Measurements from ENCODE around the gene KSR1. TPM values are rescaled to one million over a fixed set of nuclear protein-coding genes. Genes with fewer than 3 reads are reported as not detected.

Gene KSR1
- total and polyA plus RNA-seq, 2 of the 4 experiments (the other 2 are of a cell fraction), result 12.5 to 21.9 TPM

DNA sequence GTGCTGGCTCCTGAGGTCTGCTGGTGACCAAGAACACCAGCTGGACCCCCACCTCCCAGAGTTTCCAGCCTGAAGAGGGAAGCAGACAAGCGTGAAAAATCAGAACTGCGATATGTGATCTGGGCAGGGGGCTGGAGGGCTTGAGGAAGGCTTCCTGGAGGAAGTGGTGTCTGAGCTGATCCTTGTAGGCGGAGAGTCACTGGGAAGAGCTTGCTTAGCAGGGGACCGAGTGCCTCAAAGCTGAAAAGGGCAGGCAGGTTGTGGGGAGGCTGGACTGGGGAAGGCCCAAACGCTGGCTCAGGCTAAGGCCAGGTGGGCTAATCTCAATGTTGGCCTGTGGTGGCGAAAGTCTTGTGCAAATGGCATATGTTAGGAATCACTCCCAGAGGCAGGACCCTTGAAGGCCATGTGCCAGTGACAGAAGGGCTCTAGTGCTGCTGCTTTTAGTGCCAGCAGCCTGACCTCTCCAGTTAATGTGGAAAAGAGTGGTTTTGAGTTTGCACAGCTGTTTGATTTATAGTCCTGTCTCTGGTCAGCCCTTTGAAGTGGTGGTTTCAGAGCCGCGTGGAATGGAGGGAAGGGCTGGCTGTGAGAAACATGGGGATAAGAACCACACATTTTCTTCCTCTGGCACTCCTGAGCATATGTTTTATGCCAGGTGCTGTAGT, 89.4 kb downstream of the KSR1 start:
- Histone ChIP-seq H2BK20ac (ENCODE audit: low read depth, low read length) (no peak overlapping the region), H3K23ac (ENCODE audit: low read depth, low read length) (peak overlapping the region; percentile 6; the same call in 1 of the 2 replicates), H4K8ac (ENCODE audit: low read depth in 2 of 2, low read length in 2 of 2) (peak overlapping the region; percentile 39 to 67; a peak in 2 of 4 replicates), H3K9me1 (ENCODE audit: insufficient read depth, low read length) (peaks cover 30% of the 10 kb centered on the region), H2BK15ac (ENCODE audit: low read depth, low read length) (peak overlapping the region; percentile 53; the same call in 1 of the 3 replicates), H2BK120ac (ENCODE audit: low read depth, low read length) (peak overlapping the region; percentile 77; the same call in 1 of the 2 replicates), H2AK9ac (replicated peaks; ENCODE audit: low read depth, low read length, poor library complexity) (no peak overlapping the region), H3K27ac (ENCODE audit: insufficient read depth, low read length) (peak overlapping the region; percentile 19; the same call in 1 of the 2 replicates), H3K56ac (ENCODE audit: extremely low read depth, insufficient read depth, low read length) (no peak overlapping the region), H4K5ac (ENCODE audit: low read depth, low read length) (peak overlapping the region; percentile 38), H3K9ac (ENCODE audit: low read depth, low read length) (no peak overlapping the region), H2AK5ac (ENCODE audit: low read depth, low read length) (peak overlapping the region; percentile 68; the same call in 1 of the 2 replicates), H4K20me1 (ENCODE audit: insufficient read depth, low read length) (peaks cover 49% of the 10 kb centered on the region), H3K18ac (ENCODE audit: low read depth, low read length) (peak overlapping the region; percentile 51), H3K4ac (ENCODE audit: low read depth, low read length) (peak overlapping the region; percentile 42), H3K4me2 (ENCODE audit: low read depth, low read length) (peak overlapping the region; percentile 9; the same call in 1 of the 2 replicates), H4K91ac (ENCODE audit: insufficient read depth, low read depth, low read length) (peak overlapping the region; percentile 8; the same call in 1 of the 2 replicates), H3K27me3 (ENCODE audit: control insufficient read depth, insufficient read depth, low read length) (no peaks in the 10 kb centered on the region), H3K79me1 (ENCODE audit: low read depth in 1 of 2, low read length in 2 of 2) (peaks cover 60 to 89% of the 10 kb centered on the region in 2 experiments), H3K36me3 (ENCODE audit: control insufficient read depth, insufficient read depth, low read length) (peaks cover 9% of the 10 kb centered on the region; the same call in 1 of the 2 replicates), H2AFZ (replicated peaks; ENCODE audit: low read length, poor library complexity) (no peak overlapping the region), H2BK5ac (ENCODE audit: low read depth, low read length, poor library complexity, severe bottlenecking) (no peak overlapping the region), H3K4me3 (ENCODE audit: insufficient read depth, low read depth, low read length) (no peak overlapping the region), H3K4me1 (ENCODE audit: control insufficient read depth, insufficient read depth, low read length) (peaks cover 38% of the 10 kb centered on the region), H3K9me3 (ENCODE audit: control insufficient read depth, insufficient read depth, low read length) (no peaks in the 10 kb centered on the region), H3K14ac (replicated peaks; ENCODE audit: low read depth, low read length) (peak overlapping the region; percentile 1)
- in situ Hi-C loops (cut with MboI; ENCODE audit: low sequenced_read_pairs) (loop anchor here (5.0 to 25.0 kb wide), 2 partner anchors 48 to 792 kb away; partner anchors contain the start of genes IFT20 and TNFAIP1), dilution Hi-C loops (cut with HindIII; ENCODE audit: low sequenced_read_pairs, unreplicated experiment) (no loop called here), intact Hi-C loops (cut with micrococcal nuclease) (no loop called here)
- TF ChIP-seq POLR2A (IDR thresholded peaks at IDR 0.05; ENCODE audit: low read depth, low read length) (no peak), RCOR1 (IDR thresholded peaks at IDR 0.05; ENCODE audit: insufficient replicate concordance, low read length) (no peak), CHD1 (IDR thresholded peaks at IDR 0.05; ENCODE audit: low read depth, low read length) (no peak), CEBPB (IDR thresholded peaks at IDR 0.05; ENCODE audit: low read depth, low read length) (no peak), BHLHE40 (IDR thresholded peaks at IDR 0.05; ENCODE audit: low read depth, low read length) (no peak), MXI1 (IDR thresholded peaks at IDR 0.05; ENCODE audit: borderline replicate concordance, low read depth, low read length) (no peak), RAD21 (IDR thresholded peaks at IDR 0.05; ENCODE audit: low read length) (no peak), RFX5 (IDR thresholded peaks at IDR 0.05; ENCODE audit: low read depth, low read length) (no peak), MAFK (IDR thresholded peaks at IDR 0.05; ENCODE audit: low read depth, low read length) (no peak), NFE2L2 (IDR thresholded peaks at IDR 0.05; ENCODE audit: low read depth, low read length) (no peak), FOS (IDR thresholded peaks at IDR 0.05; ENCODE audit: low read depth, low read length) (no peak)
- TF ChIP-seq, protein P1, sequence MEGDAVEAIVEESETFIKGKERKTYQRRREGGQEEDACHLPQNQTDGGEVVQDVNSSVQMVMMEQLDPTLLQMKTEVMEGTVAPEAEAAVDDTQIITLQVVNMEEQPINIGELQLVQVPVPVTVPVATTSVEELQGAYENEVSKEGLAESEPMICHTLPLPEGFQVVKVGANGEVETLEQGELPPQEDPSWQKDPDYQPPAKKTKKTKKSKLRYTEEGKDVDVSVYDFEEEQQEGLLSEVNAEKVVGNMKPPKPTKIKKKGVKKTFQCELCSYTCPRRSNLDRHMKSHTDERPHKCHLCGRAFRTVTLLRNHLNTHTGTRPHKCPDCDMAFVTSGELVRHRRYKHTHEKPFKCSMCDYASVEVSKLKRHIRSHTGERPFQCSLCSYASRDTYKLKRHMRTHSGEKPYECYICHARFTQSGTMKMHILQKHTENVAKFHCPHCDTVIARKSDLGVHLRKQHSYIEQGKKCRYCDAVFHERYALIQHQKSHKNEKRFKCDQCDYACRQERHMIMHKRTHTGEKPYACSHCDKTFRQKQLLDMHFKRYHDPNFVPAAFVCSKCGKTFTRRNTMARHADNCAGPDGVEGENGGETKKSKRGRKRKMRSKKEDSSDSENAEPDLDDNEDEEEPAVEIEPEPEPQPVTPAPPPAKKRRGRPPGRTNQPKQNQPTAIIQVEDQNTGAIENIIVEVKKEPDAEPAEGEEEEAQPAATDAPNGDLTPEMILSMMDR (conservative IDR thresholded peaks at IDR 0.05; ENCODE audit: low read depth, low read length), result no peak
- TF ChIP-seq, protein P2, sequence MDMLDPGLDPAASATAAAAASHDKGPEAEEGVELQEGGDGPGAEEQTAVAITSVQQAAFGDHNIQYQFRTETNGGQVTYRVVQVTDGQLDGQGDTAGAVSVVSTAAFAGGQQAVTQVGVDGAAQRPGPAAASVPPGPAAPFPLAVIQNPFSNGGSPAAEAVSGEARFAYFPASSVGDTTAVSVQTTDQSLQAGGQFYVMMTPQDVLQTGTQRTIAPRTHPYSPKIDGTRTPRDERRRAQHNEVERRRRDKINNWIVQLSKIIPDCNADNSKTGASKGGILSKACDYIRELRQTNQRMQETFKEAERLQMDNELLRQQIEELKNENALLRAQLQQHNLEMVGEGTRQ (IDR thresholded peaks at IDR 0.05; ENCODE audit: low read depth, low read length), result no peak
- TF ChIP-seq, protein P3, sequence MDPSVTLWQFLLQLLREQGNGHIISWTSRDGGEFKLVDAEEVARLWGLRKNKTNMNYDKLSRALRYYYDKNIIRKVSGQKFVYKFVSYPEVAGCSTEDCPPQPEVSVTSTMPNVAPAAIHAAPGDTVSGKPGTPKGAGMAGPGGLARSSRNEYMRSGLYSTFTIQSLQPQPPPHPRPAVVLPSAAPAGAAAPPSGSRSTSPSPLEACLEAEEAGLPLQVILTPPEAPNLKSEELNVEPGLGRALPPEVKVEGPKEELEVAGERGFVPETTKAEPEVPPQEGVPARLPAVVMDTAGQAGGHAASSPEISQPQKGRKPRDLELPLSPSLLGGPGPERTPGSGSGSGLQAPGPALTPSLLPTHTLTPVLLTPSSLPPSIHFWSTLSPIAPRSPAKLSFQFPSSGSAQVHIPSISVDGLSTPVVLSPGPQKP (IDR thresholded peaks at IDR 0.05; ENCODE audit: borderline replicate concordance, low read depth, low read length), result no peak
- DNase-seq, result peak; percentile 51
- WGBS, 2 experiments (ENCODE audit: extremely low coverage in 2 of 2, insufficient read length in 1 of 2), result 64% methylated on average over 5 of the region's 8 CpGs; no CpG with 5 or more reads in 1 of the 2 experiments
- ChIA-PET POLR2A (ENCODE audit: unreplicated experiment) (no interaction called here), CTCF (no interaction called here)
- no TSS peak for BruUV-seq (replicated peaks)
- ATAC-seq (ENCODE audit: low read depth), result no peak
